GM19324 (cell line): Measurements from ENCODE around the gene NDUFAF7.
"Not testable (repeated sequence)": the region's sequence is repeated elsewhere in the genome, so short reads cannot be mapped to it uniquely, and the experiment has no call there.

Experiments
- ATAC-seq: cut with Tn5 transposase; IDR thresholded peaks from one replicate; pipeline ENCODE4 v1.9.1; 2021; ENCODE audit warnings: mild to moderate bottlenecking, moderate library complexity; ENCODE audit not compliant: unreplicated experiment, low FRiP score

Gene NDUFAF7

DNA sequence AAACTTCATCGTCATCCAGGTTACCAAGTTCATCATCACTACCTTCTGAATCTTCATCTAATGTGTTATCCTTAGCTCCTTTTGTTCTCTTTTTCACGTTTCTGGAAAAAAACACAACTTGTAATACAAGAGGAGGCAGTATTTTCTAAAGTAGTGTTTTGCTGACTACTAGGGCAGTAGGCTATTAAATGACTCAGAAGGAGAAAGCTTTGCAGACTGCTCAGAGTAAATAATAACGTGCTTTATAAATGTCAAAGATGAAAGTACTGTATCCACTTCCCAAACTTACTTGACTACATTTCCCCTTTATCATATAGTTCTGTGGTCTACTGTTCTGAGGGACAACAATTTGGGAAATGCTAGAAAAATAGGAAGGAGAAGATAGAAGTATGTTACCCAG is 19.5 kb upstream of the NDUFAF7 start:
- no peak for ATAC-seq

DNA sequence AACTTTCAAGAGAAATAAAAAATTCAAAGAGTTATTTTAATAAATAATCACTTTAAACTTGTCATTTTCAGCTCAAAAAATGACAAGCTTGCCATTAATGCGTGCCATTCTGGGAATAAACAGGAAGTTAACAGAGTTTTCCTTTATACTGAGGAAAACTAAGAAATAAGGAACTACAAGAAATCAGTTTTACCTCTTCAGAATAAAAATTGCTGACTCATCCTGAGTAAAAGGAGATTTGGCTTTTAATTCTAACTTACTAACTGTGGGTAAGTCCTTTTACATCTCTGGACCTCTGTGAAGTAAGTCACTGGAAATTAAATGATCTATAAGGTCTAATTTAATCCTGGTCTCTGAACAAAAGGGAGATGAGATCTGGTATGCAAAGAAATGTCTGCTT is 16.2 kb upstream of the NDUFAF7 start:
- no peak for ATAC-seq

DNA sequence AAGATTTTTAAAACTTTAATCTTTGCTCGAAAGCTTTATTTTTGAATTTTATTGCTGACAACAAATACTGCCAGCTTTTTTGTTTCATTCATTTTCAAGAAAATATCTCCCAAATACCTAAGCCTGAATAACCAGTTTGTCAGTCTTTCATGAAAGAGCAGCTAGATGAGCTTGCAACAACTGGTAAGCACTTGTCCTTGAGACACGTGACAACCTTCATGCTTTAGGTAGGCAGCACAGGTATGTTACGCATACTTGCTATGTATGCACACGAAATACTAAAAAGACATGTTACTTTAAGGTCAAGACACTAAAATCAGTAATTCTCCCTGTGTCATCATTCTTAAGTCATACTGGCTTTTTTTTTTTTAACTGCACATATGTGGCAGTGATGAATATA is 12.4 kb upstream of the NDUFAF7 start:
- no peak for ATAC-seq

DNA sequence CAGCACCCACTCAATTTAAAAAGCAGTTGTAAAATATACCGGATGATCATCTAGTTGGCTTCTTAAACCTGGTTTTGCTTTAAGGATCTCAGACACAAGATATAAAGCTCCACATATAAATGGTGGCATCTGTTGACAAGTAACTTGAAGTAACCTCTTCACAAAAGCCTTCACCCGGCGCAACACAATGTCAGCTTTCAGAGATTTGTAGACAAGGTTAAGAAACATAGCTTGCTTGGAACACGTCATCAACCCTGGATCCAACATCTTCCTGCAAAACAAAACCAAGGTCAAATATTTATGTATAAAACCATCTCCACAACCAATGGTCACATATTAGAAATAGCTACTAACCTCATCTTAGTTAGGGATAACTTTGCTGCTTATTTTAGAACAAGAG is 8.3 kb upstream of the NDUFAF7 start:
- no peak for ATAC-seq

DNA sequence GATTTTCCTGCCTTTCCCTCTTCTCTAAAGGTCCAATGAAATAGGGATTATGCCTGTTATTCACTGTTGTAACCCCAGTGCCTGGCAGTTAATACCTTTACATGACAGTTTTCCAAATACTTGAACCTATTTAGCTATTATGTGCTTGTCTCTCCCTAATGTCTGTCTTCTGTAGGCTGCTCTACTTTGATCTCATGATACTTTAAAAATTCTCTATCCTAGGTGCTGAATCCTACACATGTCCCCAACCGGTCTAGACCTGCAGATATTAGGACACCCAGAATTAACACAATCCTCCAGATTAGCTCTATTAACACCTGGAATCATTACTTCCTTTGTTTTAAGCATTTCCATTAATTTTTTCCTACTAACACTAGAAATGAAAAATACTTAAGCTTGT is 7.4 kb upstream of the NDUFAF7 start:
- no peak for ATAC-seq

DNA sequence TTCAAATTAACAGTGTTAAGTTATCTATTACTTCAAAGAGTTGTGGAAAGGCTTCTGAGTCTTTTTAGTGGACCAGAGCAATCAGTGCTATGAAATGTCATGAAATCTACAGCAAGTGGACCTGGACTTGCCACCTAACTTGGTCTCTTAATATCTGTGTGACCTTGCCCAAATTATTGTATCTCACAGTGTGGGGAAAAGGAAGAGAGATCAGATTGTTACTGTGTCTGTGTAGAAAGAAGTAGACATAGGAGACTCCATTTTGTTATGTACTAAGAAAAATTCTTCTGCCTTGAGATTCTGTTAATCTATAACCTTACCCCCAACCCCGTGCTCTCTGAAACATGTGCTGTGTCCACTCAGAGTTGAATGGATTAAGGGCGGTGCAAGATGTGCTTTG is 6.3 kb upstream of the NDUFAF7 start:
- ATAC-seq: not testable (repeated sequence)

DNA sequence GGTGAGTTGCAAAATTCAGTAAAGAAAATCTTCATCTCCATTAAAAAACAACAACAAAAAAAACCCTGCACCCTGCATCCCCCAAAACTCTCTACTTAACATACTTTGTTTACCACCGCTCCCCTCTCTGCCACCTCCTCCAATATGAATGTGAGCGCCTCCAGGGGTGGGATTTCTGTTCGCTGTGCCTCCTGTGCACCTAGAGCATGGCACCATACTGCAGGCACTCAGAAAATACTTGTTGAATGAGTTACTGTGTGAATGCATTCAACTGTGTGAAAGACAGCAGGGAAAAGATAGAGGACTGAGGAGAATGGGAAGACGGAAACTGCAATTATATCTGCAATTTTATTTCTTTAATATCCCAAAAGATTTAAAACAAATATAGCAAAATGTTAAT is 4.6 kb upstream of the NDUFAF7 start:
- no peak for ATAC-seq

DNA sequence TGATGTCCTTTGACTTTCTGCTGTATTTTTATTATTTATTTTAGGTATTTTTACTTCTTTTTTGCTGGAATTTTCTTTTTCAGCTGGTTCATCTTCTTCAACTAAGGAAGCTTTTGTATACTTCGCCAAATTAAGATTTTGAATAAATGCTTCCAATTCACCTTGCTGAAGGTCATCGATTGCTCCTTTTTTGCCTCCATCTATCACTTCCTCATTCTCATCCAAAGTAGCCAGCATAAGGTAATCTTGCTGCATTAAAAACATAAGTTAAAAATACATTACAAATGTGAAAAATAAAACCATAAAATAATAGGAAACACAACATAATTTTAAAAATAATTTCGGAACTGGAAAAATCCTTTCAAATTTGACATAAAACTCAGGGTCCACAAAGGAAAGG is 2.7 kb upstream of the NDUFAF7 start:
- no peak for ATAC-seq

DNA sequence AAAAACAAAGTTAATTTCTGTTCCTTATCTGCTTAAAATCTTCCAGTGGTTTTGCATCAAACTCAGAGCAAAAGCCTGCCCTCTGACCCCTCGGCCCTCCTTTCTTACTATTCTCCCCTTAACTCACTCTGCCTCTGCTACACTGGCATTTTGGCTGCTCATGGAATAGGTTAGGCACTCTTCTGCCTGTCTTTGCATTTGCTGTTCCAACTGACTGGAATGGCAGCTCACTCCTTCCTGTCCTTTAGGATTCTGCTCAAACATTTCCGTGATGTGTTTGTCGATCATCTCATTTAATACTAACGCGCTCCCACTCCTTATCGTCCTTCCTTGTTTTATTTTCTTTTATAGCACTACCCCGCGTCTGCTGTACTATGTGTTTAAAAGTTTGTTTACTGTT is 877 bp upstream of the NDUFAF7 start:
- no peak for ATAC-seq

DNA sequence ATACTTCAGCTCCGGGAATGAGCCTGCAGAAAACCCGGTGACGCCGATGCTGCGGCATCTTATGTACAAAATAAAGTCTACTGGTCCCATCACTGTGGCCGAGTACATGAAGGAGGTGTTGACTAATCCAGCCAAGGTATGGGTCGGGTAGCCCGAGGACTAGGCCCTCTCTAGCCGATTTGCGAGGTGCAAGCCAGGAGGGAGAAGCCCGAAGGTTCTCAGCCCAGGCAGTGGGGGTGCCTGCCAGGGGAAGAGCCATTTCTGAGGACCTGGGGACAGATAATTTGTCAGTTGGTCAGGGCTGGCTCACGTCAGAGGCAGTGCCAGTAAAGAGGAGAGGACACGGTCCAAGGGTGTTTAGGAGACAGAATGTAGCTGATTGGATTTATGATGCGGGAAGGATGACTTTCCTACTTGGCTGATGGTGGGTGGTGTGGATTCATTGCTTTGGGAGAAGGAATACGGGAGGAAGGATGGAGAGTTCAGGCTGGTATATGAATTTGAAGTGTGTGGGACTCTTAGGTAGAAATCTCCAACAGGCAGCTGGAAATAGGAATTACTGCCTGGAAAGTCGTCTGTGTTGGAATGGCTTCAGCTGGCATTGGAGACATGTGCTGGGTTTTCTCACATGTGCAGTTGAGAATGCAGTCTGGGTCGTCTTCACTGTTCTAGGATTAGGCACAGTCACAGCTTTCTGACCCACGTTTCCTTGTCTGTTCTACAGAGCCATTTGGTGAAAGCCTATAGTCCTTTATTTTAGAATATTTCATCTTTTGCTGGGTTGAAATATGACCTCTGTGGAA is 874 bp downstream of the NDUFAF7 start:
- ATAC-seq: no peak

DNA sequence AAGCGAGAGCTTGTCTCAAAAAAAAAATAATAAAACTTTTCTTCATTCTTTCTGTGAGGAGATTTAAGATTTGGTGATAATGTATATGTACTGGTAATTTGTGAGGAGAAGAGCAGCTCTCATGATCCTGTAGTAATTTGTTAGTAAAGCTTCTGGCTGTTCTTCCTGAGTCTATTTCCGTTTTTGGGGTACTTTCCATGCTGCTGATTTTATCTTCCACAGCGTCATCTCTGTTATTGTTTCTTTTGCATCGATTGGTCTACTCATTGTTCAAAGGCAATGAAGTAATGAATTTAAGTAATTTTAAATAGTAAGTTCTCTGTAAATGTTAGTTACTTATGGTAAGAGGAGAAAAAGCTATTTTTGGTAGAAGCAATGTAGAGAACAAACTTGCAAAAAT is 12.0 kb downstream of the NDUFAF7 start:
- no peak for ATAC-seq

DNA sequence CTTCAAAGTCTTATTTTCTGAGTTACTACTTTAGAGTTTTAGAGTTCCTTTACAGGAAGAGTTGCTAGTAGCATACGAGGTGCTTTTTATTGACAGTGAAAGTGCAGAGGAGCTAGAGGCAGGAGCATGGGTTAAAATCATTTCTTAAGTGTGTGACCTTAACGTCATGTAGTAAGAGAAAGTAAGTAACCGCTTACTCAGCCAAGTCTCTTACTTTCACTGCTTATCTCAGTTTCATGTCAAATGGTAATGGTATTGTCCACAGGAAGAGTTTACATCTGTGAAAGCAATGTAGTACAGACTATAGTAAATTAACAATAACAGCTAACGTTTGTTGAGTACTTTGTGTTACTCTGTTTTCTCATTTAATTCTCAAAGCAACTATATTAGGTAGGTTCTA is 12.6 kb downstream of the NDUFAF7 start:
- ATAC-seq: no peak

DNA sequence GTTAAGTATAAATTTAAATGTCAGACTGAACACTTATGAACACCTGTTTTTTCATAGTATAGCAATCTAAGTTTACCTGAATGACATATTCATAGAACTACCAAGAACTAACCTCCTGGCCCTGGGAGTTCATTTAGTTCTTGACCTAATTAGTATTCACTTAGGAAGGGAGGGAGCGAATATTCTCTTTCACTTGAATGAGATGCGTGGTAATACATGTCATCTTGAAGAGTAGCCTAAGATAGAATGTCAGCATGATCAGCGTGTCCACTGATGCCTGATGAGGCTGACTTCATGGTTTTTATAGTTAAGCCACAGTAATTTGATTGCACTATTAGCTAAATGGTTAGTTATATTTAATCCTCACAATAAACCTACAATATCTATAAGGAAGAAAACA is 13.3 kb downstream of the NDUFAF7 start:
- ATAC-seq: no peak

DNA sequence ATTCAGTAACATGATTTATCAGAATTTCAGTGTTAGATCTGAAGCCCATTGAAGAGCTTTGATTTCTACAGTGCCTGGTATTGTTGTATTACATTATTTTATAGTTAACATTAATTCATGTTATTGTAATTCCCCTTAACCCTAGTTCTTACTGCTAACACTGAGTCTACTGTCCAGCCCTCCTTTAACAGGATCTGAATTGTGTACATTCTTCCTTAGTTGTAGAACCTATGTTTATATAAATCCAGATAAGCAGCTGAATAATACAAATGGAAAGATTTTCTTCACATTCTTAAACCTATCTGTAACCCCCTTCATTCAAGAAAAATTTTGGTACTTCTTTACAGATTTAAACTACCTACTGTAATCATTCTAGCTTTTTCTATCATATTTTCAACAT is 14.7 kb downstream of the NDUFAF7 start:
- ATAC-seq: no peak

DNA sequence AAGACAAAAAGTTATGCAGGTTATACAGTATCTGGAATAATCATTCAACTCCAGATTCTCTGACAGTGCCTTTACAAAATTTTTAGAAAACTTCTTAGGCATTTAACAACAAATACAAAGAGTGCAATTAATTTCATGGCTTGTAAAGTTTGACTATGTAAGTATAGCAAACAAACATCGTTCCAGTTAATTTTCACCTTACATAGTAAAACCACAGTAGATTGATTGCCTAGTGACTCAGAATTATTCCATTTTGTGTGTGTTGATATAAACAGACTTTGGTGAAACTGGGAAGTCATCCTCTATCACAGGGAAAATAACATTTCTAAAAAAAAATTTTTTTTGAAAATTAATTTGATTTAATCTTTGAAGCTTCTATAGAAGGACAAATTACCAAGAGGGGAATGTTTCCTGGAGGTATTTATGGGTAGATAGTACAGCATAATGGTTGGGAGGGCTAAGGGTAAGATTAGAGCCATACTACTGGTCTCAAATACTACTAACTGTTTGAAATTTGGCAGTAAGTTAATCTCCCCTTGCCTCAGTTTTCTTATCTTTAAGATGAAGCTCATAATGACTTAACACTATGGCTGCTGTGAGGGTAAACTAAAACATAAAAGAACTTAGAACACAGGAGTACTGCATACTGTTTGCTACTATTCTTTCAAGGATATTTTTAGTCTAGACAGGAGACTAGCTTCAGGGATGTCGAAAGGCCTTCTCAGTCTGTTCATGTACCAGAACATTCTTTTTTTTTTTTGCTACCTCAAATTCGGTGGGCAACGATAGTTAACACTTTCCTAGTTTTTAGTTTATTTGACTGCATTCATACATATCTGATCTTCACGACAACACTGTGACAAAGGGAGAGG is 19.6 kb downstream of the NDUFAF7 start:
- ATAC-seq: no peak

DNA sequence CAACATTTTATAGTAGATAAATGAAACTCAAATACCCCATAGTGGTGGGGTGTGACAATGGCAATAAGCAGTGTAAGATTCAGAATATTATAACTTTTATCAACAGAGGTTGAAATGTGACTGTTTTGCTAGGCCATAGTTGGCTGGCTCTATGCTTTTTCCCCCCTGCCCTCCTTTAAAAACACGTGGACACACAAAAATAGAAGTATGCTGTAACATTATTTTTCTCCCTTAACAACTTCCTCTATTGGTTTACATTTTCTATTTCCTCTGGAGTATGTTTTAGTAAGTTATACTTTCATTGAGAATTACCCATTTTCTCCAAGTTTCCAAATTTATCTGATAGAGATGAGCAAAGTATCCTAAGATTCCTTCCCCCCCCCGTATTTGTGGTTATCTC is 31.1 kb downstream of the NDUFAF7 start:
- ATAC-seq: no peak

DNA sequence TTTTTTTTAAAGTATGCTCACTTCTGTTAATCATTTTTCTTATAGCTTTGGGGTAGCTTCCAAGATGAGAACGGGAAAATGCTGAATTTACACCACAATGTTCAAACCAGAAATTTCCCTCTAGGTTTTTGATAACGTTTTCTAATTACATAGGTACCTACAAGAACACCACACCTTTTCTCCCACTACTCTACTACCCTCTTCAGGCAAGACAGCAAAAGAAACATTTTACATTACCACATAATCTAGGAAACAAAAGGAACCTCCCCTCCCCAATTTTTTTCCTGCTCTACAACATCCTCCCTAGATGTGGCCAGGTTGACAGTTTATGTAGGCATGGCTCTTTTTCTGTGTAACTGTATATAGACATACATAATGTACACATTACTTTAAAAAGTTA is 32.4 kb downstream of the NDUFAF7 start:
- ATAC-seq: no peak

DNA sequence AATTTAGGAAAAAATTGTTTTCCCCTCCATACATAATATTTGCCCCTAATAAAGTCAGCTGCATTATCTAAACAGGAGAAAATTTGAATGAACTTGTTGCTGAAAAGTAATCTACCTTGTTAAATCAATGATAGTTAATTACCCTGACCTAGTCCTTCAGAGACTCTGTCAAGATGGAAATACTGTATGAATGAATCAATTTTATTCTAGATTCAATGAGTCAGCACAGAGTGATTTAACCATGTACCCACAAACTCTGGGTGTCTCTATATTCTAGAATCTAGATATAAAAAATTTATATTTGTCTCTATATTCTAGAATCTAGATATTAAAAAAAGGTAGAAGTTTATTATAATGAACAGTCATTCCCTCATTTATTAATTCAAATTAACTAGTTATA is 36.2 kb downstream of the NDUFAF7 start:
- ATAC-seq: no peak

DNA sequence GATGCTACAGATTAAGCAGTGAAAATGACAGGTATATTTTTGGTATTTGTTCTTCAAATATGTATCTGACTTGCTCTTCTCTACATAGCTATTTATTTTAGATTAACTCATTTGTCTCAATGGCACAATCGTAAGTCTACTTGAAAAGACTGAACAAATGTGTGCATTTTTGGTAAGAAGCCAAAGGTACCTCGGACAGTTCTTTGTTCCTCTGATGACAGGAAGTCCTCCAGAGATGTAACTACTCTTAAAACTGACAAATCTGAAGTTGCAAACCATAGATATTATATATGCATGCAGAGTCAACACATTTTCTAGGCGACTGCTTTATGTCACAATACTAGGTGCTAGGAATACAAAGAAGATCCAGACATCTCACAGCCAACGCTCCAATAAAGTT is 36.7 kb downstream of the NDUFAF7 start:
- no peak for ATAC-seq

DNA sequence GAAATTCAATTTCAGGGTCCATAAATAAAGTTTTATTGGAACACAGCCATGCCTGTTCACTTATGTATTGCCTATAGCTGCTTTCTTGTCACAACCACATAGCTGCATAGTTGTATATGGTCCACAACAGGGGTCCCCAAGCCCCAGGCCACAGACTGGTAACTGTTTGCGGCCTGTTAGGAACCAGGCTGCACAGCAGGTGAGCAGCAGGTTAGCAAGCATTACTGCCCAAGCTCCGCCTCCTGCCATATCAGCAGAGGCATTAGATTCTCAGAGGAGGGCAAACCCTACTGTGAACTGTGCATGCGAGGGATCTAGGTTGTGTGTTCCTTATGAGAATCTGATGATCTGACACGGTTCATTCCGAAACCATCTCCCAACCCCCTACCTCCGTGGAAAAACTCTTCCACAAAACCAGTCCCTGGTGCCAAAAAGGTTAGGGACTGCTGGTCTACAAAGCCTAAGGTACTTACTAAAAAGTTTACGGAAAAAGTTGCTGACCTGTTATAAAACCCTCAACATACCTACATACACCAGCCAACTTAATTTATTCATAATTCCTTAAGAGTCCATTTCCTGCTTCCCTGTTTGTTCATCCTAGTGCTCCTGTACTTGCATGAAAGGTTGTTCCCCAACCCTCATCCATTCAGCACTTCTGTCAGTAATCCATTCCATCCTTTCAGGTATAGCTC is 40.1 kb downstream of the NDUFAF7 start:
- ATAC-seq: no peak

DNA sequence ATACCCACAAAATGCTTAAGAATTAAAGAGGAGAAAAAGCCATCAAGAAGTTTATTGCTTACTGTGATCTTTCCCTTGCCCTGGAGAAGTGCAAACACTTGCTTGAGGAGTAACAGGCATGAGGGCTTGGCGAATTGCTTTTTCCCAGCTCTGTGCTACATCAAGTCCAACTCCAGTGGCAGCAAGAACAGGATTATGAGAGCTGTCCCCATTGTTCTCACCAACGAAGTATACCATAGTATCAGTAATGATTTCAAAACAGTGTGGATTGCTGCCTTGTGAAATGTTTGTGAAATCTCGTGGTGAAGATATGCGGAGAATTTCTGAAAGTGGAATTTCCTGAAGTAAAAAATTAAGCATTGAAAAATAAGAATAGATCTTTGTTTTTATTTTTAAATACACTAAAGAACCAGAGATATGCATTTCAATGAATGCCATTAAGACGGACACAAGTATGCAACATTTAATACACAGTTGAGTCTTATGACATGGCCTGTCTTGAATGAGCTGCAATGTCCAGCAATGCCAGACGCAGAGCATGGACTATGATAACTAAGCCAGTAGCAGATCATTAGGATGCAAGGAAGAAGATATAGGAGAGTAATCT is 43.0 kb downstream of the NDUFAF7 start:
- no peak for ATAC-seq
